ENCODE results near the gene FAM181B.
"Not testable (repeated sequence)": the region's sequence is repeated elsewhere in the genome, so short reads cannot be mapped to it uniquely, and the experiment has no call there.

FAM181B gene

DNA sequence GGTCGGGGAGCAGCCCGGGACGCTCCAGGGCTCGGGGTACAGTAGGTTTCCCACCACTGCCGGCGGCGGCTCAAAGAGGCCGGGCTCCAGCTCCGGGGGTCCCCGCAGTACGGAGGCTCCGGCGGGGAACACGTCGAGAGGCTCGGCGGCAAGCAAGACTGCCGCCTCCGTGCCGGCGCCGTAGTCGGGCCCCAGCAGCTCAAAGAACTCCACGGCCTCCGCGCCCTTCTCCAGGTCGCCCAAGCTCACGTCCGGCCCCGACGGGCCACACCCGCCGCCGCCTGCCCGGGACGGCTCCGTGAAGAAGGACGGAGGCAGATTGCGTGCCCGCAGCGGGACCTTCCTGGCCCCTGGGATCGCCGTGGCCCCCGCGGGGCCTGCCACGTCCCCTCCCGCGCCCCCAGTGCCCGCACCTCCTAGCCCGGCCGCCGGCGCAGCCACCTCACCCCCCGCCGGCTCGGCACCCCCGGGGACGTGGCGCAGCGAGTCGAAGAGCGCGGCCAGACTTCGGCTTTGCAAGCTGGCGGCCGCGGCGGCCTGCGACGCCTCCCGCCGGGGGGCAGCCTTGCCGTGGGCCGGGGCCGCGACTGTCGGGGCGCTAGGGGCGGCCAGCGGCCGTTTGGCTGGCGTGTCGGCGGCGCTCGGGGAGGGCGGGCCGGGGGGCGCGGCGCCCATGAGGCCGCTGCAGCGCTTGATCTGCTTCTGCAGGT, 775 bp downstream of the FAM181B start:
- peak overlapping the region; percentile 81 for H3K4me3 ChIP-seq (ENCODE audit: low read depth, low read length)

DNA sequence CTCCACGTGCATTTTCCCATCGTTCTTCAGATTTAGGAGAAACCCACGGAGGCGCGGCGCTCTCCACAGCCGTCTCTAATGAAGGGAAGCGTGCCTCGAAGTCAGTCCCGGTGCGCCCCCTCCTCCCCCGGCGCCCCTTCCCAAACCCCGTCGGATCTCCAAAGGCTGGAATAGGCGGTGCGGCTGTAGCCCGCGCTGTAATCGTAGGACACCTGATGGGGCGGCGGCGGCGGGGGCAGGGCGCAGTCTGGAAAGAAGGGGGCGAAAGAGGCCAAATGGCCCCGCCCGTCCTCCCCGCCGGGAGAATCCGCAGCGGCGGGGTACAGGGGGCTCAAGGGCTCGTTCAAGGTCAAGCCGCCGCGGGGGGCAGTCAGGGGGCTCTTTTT, 1.3 kb downstream of the FAM181B start:
- peak overlapping the region; percentile 22 for H3K4me3 ChIP-seq (ENCODE audit: low read depth, low read length)

DNA sequence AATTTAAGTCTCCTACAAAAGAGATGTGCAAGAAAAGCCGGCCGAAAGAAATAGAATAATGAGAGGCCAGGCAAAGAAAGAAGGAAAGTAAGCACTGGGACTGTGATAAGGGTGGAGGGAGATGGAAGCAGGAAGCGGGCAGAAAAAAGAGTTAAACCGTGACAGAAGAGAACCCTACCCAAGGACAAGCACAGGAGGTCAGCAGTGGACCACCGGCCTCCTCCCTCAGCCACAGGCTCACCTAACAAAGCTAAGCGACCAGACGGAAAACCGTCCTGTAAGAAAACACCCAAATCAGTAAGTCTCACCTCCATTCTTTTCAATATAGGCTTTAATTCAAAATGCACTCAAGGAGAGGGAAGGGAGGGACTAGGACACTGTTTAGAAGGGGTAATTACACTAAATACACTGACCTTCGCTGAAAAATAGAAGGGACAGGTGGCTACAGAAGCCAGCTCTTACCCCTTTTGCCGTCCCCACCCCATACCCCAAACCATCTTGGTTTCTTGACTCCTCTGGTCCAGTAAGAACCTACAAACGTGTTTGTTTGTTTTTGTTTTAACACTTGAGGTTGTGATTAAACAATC, 1.9 kb downstream of the FAM181B start:
- H3K4me3 ChIP-seq (ENCODE audit: low read depth, low read length), result peak overlapping the region; percentile 22

DNA sequence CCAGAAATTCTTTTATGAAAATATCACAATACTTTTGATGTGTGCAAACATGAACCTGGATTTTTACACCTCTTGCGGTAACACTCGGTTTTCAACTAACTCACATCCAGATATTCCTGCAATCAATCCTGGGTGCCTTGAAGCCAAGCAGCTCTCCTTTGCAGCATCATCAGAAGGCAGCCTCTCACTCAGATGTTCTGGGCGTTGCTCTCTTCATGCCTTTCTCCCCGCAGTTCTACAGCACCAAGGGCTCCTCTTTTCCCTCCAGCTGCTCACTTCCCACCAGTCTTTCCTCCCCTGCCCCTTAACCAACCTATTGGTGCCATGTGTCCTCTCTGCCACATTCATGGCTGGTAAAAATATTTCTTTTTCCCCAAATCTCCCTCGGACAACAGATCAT, 2.9 kb downstream of the FAM181B start:
- H3K4me3 ChIP-seq (ENCODE audit: low read depth, low read length), result no peak overlapping the region

DNA sequence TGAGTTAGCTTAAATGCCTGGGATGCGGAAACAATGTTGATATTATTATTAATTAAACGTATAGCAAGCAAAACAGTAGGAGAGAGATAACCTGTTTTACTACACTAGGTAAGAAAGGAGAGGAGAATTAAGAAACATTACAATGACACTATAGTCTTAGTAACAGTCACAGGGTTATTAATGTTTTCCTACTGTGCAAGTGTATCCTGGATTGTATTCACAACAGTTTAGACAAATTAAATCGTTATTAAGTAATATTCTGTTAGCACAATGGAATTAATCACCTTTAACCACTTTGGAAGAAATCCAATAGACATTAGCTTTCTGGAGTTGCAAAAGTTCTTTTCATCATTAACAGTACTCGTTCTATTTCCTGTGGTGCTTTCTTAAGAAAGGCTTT, 3.4 kb downstream of the FAM181B start:
- H3K4me3 ChIP-seq (ENCODE audit: low read depth, low read length), result no peak overlapping the region

DNA sequence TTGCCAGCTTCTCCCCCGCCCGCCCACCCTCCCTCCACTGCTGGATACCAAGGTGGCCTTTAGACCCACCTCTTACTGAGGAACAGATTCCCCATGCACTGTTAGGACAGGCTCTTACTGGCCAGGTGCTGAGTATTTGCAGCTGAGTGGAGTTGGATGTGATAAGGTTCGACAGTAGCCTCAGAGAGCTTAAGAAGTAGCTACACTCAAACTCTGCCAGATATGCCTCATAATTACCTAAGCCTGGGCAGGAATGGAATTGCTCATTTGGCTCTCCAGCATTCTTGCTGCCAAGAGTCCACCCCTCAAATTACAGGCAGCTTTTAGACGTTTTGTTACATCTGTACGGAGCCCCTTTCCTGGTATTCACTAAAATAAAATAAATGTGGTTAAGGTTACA, 9.6 kb downstream of the FAM181B start:
- no peak overlapping the region for H3K4me3 ChIP-seq (ENCODE audit: low read depth, low read length)

DNA sequence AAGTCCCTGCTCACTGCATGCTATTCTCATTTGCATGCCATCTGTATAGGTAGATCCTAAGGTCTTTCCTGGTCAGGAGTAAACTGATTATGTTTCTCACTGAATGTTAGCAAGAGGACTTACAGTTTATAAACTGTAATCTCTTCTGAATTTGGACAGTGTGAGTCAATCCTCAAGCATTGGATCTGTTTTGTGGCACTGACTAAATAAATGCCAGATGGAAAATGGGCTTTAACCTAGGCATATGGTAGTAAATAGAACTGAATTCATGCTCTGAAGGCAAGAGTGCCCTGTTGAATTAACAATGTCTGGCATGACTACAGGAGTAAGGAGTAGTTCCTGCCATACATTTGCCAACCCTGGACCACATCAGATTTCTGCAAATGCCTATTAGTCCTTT, 11.4 kb downstream of the FAM181B start:
- no peak overlapping the region for H3K4me3 ChIP-seq (ENCODE audit: low read depth, low read length)

DNA sequence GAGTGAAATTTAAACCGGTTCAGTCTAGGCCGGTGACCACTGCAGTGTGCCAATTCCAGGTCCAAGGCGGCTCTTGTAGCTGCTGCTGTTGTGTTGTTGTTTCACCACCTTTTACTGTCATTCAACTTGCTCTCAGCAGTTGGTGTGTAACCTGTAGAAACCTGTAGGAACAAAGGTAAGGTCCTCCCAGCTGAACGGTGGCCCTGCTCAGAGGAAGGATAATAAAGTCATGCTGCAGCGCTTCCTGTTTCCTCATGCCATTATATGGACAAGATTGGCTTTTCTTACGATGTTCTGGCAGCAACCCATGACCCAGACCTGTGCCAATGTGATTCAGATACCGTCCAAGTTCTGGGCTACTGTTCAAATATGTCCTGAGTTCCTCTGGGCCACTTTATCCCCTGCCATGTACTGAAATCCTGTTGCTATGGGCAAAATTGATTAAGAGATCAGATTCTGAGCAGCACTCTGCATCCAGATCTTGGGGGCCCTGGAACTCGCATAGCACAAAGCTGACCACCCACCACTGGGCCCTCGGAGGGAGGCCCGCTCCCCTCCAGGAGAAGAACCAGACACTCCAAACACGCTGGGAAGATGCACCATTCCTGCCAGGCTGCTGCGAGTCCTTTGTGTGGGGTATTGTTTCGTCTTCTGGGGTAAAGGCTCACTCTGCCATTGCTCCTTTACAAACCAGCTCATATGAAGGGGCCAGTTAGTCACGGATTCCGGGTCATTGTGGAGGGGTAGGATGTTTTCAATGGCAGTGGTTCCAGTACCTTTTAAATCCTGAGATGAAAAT, 13.2 kb downstream of the FAM181B start:
- no peak overlapping the region for H3K4me3 ChIP-seq (ENCODE audit: low read depth, low read length)

DNA sequence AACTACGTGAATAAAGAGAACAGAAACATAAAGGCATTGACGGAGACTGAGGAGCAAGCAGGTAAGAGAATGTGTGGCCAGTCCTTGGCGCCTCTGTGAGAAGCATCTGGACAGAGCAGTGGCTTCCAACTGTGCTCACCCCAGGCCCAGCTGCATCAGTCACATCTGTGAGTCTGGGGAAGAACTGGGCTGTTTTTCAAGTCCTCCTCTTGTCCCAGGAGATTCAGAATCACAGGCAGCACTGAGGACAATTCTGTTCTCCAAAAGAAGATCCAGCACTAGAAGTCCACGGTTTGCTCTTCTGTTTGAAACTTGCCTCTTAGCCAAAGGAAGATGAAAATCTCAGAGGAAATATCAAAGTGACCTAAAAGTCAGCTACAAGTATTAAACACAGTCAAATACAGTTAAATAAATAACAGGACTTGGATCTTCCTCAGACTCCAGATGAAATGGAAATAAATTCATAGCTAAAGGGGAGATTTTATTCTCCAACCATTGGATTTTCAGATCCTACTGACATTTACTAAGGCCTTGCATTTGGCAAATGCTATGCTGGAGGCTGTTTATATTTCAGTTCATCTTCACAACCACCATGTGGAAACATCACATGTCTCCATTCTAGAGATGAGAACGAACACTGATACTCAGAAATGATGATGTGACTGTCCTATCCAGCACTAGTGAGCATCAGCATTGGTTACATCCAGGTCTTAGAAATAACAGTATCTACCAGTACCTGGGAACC, 14.1 kb downstream of the FAM181B start:
- no peak overlapping the region for H3K4me3 ChIP-seq (ENCODE audit: low read depth, low read length)

DNA sequence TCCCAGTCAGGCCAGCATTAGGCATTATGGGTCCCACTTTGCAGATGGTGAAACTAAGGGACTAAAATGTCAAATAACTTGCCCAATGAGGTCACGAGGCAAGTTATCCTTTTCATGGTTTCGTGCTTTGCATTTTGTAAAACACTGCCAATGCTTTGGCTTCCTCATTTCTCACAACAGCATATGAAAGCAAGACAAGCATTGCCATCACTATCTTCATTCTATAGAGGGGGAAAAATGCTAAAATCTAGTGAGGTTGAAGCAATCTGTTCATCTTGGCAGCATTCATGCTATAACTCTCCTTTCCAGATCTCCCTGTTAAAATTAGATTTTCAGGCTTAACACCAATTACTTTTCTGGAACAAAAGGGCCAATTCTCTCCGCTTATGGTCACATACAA, 14.8 kb downstream of the FAM181B start:
- no peak overlapping the region for H3K4me3 ChIP-seq (ENCODE audit: low read depth, low read length)

DNA sequence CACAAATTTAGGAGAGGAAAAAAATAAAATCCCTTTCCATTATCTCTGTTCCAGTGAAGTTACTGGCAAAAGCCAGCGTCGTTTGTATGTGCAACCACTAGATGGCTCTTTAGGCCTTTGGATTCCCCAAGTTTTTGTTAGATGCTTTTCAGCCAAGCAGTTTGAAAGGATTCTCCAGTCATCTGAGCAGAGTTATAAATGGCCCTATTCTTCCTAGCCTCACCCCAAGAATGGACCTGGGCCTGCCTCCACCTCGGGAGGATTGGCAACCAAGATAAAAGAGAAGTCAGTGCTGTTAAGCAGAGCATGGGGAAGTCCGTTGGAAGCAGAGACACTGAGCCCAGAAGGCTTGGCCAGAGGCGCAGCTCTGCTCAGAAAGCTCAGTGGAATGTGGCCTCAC, 15.4 kb downstream of the FAM181B start:
- no peak overlapping the region for H3K4me3 ChIP-seq (ENCODE audit: low read depth, low read length)

DNA sequence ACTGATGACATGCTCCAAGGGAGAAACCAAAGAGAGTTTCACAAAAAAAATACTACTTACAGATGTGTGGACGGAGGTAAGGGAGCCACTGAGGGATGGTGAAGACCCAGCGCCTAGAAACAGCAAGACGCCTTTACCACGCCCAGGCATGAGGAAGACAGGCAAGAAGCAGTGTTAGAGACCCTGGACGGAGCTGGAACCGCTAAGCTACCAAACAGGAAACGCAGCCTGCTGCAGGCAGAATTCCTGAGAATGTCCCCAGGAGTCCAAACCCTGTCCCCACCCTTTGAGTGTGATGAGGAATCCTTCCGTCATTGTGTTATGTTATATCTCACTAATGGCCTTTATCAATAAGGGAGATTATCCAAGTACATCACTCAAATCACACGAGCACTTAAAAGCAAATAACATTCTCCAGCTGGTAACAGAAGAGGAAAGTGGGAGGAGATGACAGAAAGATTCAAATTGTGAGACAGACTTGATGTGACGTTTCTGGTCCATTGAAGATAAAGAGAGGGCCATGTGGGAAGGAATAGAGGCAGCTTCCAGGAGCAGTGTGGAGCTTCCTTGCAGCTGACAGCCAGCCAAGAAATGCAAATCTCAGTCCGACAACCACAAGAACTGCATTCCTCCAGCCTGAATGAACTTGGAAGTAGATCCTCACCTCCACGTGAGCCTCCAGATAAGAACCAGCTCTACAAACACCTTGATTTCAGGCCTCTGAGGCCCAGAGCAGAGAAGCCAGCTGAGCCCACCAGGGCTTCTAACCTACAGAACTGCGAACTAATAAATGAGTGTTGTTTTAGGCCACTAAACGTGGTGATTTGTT, 19.1 kb downstream of the FAM181B start:
- no peak overlapping the region for H3K4me3 ChIP-seq (ENCODE audit: low read depth, low read length)

DNA sequence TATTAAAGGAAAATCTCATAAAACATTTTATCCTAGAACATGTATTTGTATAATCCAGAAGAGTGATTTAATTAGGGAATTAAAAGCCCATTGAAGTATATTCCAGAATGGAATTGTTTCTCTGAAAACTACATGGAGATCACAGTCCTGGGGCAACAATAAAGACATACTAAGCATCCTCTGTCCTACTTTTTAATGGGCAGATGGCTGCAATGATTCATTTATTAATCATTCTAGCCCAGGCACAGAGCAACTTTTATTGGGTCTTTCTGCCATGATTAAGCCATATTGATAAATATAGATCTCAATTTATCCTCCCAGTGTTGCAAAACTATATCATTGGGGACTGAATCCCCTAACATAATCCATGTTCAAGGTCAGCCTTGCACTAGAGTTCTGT, 22.0 kb downstream of the FAM181B start:
- H3K4me3 ChIP-seq (ENCODE audit: low read depth, low read length), result no peak overlapping the region

DNA sequence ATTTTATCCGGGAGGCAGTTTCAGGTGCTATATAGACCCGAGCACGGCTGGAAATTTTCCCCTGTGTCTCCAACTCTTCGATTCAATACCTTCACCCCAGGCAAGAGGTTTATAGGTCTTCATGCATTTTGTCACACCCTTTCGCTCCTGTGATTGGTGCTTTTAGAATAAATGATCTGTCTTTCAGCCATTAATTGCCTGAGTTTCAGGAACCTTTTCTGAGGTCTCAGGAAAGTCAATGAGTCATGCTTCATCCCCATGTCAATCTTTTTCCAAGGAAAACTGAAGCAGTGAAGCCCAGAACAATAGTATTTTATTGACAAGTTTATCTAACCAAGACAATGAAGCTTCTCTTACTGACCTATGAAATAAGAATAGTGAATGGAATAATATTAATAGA, 29.9 kb downstream of the FAM181B start:
- H3K4me3 ChIP-seq (ENCODE audit: low read depth, low read length), result no peak overlapping the region

DNA sequence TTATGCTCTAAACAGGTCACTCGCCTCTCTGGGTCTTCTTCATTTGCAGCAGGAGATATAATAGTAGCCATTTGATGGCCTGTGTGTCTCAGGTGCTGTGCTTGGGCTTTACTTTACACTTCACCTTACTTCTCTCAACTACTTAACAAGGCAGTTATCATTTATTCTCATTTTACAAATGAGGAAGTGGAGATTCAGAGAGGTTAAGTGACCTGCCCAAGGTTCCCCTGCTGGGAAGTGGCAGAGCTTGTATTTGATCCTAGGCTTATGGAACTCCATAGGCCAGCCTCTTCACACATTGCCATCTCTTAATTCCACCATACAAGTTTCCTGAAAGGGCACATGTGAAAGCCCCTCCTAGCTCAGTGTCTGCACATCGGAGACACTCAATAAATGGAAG, 30.4 kb downstream of the FAM181B start:
- no peak overlapping the region for H3K4me3 ChIP-seq (ENCODE audit: low read depth, low read length)

DNA sequence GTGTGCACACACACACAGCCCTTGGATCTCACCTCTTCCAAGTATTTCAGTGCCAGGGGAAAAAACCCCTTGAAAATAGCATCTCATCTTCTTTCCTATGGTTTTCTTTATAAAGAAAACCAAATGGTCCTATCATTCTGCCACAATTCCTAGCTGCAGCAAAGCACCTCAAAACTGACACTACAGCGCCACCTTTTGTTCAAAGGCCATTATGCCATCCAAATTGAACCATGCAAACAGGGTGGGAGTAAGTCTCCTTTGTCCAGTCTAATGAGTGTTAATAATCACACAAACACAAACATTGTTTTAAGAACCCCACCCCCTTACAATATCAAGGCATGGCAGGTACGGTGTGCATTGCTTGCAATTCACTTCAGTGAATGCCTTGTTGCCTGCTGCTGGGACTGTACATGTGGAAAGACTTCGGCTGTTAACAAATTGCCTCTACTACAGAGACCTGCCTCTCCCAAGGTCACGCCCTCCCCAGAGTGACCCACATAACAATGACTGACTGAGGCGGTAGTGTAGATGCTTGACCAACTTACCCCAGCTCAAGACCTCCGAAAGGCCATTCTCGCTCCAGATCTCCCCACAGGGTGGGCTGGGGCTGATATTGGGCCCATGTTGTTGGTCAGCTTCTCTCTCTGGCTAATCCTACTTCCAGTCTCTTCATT, 31.7 kb downstream of the FAM181B start:
- no peak overlapping the region for H3K4me3 ChIP-seq (ENCODE audit: low read depth, low read length)

DNA sequence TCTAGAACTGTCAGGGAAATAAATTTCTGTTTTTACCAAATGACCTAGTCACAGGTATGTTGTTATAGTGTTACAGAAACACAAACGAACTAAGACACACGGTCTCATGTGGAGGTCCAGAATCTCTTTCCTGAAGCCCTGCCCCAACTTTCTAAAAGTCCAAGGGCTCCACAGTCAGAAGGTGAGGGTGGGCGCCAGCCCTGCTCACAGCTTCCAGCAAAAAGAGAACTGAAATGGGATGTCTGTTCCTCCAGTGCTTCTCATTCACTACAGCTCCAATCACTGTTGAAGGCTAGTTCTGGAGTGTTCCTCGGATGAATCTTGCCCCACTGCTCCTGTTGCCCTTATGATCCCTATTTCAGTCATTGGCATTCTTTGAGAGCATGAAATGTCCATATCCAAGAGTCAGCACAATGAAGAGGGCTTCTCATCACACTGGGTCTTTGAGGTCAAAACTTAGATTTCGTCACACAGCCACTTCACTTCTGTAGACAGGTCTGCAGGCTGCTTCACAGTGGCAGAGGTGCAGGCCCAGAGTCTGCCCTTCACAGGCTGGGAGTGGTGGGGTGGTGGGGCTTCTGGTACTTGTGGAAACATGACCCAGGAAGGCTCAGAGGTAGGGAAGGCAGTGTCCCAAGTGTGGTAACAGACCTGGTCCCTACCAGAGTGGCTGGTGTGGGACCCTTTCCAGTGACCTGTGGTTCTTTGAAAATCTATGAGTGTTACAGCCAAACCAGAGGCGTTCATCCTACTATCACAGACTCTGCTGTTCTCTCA, 34.9 kb downstream of the FAM181B start:
- no peak overlapping the region for H3K4me3 ChIP-seq (ENCODE audit: low read depth, low read length)

DNA sequence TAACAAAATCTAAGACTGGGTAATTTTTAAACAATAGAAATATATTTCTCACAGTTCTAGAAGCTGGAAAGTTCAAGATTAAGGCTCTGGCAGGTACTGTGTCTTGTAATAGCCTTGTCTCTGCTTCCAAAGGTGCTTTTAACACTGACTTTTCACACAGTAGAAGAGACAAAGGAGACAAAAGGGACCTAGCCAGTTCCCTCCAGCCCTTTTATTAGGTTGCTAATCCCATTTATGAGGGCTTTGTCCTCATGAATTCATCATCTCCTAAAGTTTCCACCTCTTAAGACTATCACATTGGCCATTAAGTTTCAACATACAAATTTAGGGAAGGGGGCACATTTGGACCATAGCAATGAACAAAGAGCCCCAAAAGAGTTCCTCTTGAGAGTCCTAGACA, 40.7 kb downstream of the FAM181B start:
- H3K4me3 ChIP-seq (ENCODE audit: low read depth, low read length), result no peak overlapping the region

DNA sequence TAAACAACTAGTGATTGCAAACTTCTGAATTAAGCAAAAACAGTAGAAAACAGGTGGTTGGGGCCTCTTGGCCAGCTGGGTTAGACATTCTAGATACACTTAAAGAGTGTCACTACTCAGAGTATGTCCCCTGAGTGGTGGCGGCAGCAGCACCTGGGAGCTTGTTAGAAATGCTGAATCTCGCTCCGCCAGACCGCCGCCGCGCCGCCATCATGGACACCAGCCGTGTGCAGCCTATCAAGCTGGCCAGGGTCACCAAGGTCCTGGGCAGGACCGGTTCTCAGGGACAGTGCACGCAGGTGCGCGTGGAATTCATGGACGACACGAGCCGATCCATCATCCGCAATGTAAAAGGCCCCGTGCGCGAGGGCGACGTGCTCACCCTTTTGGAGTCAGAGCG, 44.3 kb downstream of the FAM181B start:
- not testable (repeated sequence) for H3K4me3 ChIP-seq (ENCODE audit: low read depth, low read length)
